Measurements from ENCODE around the gene LCE3E.
"Not testable (repeated sequence)": the region's sequence is repeated elsewhere in the genome, so short reads cannot be mapped to it uniquely, and the experiment has no call there.

Gene LCE3E

DNA sequence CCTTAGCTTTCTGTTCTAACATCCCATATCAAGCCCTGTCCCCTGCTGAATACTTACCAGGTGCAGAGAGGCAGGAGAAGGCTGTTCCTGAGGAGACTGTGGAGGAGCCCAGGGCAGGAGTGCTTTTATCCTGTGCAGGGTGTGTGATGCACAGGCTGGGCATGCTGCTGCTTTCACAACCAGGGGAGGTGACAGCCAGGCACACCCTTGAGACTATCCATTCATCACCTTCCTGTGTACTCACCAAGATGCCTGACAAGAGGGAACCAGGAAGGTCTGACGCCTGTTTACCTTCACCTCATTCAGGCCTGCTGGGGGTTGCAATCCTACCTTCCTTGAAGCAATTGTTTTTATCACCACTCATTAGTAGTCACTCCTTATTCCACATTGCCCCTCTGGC lies at the start of gene LCE3E:
Gene LCE3E, minus strand, starts transcription at position 100 of the 400 bp plus-strand sequence. CDS start 572 bp downstream, outside the sequence.
- DNase-seq: no peak

- no peak for DNase-seq
Observed at GRCh38 chr1:152613511-152613910, 46.9 kb upstream of the LCE3E start, which contains the start of gene LCE3B. Gene LCE3B, plus strand, starts transcription at chr1:152613811. Its CDS starts 0 bp downstream, at chr1:152613811.

DNA sequence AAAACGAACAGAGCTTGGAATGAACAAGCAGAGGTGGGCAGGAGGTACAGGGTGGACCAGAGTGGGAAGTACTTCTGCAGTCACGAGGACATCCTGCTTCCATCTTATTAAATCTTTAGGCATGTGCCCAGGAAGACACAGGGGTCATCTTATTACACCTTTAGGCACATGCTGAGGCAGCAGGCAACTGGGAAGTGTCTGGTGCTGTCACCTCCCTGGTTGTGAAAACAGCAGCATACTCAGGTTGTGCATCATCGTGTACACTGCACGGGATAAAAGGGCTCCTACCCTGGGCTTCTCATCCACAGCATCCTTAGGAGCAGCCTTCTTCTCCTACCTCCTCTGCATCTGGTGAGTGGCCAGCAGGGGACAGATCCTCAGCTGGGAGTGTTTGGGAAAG lies 33.4 kb upstream of the LCE3E start, which contains the start of gene LCE3C:
Gene LCE3C, plus strand, starts transcription at position 301 of the 400 bp plus-strand sequence. CDS start 498 bp downstream, outside the sequence.
- no peak for DNase-seq

GRCh38 chr1:152596986-152597385 lies 30.4 kb upstream of the LCE3E start:
- no peak for DNase-seq

DNA sequence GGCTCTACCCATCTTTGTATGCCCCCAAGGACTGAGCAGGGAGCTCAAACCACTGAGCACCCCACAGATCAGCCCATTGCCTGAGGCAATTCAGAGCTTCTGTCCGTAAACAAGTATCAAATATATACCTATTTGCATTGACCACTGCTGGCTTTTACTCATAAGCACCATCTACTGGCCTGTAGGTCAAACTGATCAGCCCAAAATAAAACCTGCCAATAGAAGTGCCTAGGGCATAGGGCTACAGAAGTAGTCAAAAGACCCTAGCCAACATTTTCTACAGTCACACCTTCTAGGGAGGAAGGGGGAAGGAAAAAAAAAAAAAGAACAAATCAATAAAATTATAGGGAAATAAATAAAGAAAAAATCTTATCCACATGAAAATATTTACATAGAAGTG lies 19.0 kb upstream of the LCE3E start:
- DNase-seq: no peak

GRCh38 chr1:152582647-152583046 lies 16.1 kb upstream of the LCE3E start:
- no peak for DNase-seq

- DNase-seq: no peak
Observed at GRCh38 chr1:152580433-152580832, 13.9 kb upstream of the LCE3E start, which contains the start of gene LCE3D. Gene LCE3D, minus strand, starts transcription at chr1:152580516. Its CDS starts 580 bp downstream, at chr1:152579936.

- not testable (repeated sequence) for DNase-seq
Observed at GRCh38 chr1:152579526-152579925, 12.9 kb upstream of the LCE3E start.

GRCh38 chr1:152577168-152577567 lies 10.6 kb upstream of the LCE3E start:
- no peak for DNase-seq

- no peak for DNase-seq
Observed at GRCh38 chr1:152565535-152566215, 905 bp downstream of the LCE3E start.

DNA sequence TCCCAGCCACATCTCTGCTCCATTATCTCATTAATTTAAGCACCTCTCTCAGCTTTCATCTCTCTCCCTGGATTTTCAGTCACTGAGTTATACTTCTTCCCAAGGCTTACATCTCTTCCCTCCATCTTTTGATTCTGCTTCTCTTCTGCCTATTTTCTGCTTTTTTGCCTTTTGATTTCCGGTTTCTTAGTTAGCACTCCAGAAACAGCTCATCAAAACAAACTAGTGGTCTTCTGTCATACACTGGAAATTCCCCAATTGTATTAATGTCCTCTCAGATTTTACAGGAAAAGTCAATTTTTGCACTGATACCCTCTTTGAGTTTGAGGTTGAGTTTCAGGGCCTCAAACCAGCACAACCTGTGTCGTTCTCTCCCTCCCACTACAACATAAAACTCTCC lies 1.5 kb downstream of the LCE3E start:
- DNase-seq: no peak

- not testable (repeated sequence) for DNase-seq
Observed at GRCh38 chr1:152548358-152548757, 18.2 kb downstream of the LCE3E start.

DNA sequence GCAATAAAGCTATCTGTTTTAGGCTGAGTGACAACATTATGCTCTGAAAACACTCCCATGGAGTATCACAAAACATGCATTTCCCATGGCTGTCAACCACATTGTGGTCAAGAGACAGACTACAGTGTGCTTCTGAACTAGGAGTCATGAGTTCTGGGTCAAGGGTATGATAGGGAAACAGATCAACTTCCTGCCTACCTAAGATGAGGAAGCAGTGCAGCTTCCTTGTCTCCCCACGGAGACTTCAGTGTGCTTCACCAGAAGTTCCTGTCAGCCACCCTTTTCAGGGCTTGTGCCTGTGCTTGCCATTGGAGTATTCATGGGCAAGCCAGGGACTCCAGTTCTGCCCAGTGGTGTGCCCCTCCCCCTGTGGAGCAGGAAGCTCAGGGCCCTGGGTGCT lies 19.9 kb downstream of the LCE3E start:
- DNase-seq: no peak

DNA sequence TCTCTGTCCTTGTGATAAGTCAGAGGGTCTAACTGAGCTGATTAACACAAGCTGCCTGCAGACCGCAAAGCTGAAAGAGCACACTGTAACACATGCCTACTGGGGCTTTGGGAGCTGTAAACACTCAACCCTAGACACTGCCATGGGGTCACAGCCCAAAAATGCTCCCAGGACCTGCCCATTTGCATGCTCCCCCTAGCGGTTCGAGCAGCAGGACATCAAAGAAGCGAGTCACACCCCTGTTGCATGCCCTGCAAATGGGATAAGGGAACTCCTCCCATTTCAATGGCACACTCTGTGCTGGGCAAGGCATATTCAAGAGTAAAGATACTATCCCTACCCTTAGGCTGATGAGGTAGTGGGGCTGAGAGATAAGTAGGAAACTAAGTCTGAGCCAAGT lies 22.8 kb downstream of the LCE3E start:
- no peak for DNase-seq

DNA sequence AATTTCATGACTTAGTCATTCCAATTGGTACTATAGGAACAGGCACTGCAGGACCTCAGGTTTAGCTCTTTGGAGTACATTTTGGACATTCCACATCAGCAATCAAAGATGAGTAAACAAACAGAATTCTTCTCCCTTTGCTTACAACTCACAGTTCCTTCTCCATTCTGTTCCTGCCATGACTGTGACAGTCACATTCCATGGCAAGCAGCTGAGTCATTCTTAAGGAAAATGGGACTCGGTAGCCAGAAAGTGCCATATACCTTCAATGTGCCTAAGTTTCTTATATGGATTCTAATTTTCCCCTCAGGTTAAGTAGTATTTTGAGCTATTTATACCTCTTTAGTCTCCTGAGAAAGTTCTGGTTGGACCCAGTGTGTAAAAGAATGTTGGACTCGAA lies 26.7 kb downstream of the LCE3E start:
- no peak for DNase-seq

GRCh38 chr1:152537496-152537895 lies 29.1 kb downstream of the LCE3E start:
- DNase-seq: no peak

GRCh38 chr1:152535774-152536173 lies 30.8 kb downstream of the LCE3E start:
- DNase-seq: no peak

DNA sequence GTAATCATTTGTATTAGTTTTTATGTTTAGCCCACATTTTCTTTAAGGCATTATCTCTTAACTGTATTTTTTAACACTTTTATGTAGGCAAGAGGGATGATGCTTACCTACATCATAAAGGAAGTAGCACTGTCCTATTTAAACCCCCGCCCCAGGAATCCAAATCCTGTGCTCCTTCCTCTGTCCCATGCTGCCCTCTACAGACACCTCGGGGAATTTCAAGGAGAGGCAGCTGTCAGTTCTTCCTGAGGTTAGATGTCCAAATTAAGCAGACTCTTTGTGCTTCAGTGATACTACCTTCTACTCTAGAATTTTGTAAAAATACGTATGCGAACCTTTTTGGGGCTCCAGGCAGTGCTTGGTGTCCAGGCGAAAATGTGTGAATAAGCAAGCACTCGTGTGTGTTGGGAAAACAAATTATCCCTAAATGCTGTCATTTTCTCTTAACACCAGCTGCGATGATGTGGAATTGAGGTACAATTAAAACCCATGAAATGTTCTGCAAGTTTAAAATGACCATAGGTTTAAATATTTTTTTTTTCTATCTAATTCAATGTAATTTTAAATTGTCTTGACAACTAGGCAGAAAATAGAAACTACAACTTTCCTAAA lies 33.1 kb downstream of the LCE3E start:
- peak; percentile 43 for DNase-seq

DNA sequence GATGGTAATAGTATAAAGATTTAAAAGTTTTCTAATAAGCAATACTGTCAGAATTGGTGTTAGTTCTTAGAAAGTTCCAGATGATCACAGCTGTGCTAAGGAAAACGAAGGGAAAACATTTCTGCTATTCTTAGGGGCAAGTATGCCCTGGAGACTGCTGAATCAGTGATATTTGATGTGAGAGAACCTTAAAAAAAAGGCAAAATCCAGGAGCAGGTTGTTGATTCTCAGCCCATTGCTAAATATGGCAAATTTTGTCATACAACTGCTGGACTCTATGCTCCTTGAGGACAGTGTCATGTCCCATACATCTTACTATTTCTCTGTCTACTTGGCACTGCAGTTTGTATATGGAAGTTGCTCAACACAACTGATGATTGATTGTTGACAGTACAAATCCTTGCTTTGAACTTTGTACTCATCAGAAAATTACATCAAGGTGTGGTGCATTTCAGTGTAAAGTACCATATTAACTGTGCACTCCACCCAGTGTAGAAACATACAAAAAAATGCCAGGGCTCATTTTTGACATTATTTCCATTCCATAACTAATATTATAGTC lies 41.4 kb downstream of the LCE3E start:
- no peak for DNase-seq

- DNase-seq: no peak
Observed at GRCh38 chr1:152520561-152521090, 46.0 kb downstream of the LCE3E start.

- DNase-seq: no peak
Observed at GRCh38 chr1:152519851-152520250, 46.7 kb downstream of the LCE3E start.

GRCh38 chr1:152517237-152517811 lies 49.3 kb downstream of the LCE3E start:
- DNase-seq: no peak

GRCh38 chr1:152516082-152516481 lies 50.5 kb downstream of the LCE3E start:
- no peak for DNase-seq
